H9 (cell line): ENCODE measurements around the gene DLG1. TPM values are rescaled to one million over a fixed set of nuclear protein-coding genes. Genes with fewer than 3 reads are reported as not detected.
A peak's percentile ranks its signal among the peaks of the same experiment; 100 is the strongest.

Experiments used
- DNase-seq: peaks from one replicate; pipeline ENCODE4 v3.0.0-alpha.2; 2017
- H2AFZ ChIP-seq: one replicate; pipeline ENCODE4 v1.6.1; 2013; ENCODE audit warnings: mild to moderate bottlenecking, low read length, control low read depth, moderate library complexity
- H2AK5ac ChIP-seq: 2 replicates; pipeline ENCODE4 v1.6.1; 2013; ENCODE audit warnings: low read length, control low read depth, mixed read lengths; ENCODE audit not compliant: insufficient read length
- H2BK120ac ChIP-seq: one replicate; pipeline ENCODE4 v1.6.1; 2013; ENCODE audit warnings: low read depth, mild to moderate bottlenecking, low read length, control low read depth, inconsistent platforms; ENCODE audit not compliant: poor library complexity, severe bottlenecking
- H2BK12ac ChIP-seq: 2 replicates; pipeline ENCODE4 v1.6.1; 2013; ENCODE audit warnings: low read length, control low read depth, mixed read lengths, low read depth; ENCODE audit not compliant: insufficient read length
- H2BK15ac ChIP-seq: 2 replicates; pipeline ENCODE4 v1.6.1; 2013; ENCODE audit warnings: low read depth, low read length, control low read depth
- H2BK20ac ChIP-seq: one replicate; pipeline ENCODE4 v1.6.1; 2013; ENCODE audit warnings: low read depth, mild to moderate bottlenecking, low read length, control low read depth, inconsistent platforms; ENCODE audit not compliant: poor library complexity, severe bottlenecking
- H2BK5ac ChIP-seq: 2 replicates; pipeline ENCODE4 v1.6.1; 2013; ENCODE audit warnings: low read length, control low read depth, mixed read lengths; ENCODE audit not compliant: insufficient read length
- H3K14ac ChIP-seq: 2 replicates; pipeline ENCODE4 v1.6.1; 2013; ENCODE audit warnings: low read length, control low read depth; ENCODE audit not compliant: insufficient read depth
- H3K18ac ChIP-seq: 2 replicates; pipeline ENCODE4 v1.6.1; 2013; ENCODE audit warnings: low read depth, mild to moderate bottlenecking, mixed read lengths, low read length, control low read depth; ENCODE audit not compliant: insufficient read length
- H3K23ac ChIP-seq: 2 replicates; pipeline ENCODE4 v1.6.1; 2013; ENCODE audit warnings: low read length, control low read depth, mixed read lengths, low read depth; ENCODE audit not compliant: insufficient read length
- H3K23me2 ChIP-seq: 2 replicates; pipeline ENCODE4 v1.6.1; 2013; ENCODE audit warnings: low read depth, mild to moderate bottlenecking, mixed read lengths, low read length, control low read depth; ENCODE audit not compliant: insufficient read length, poor library complexity, severe bottlenecking
- H3K27ac ChIP-seq: 2 replicates; pipeline ENCODE4 v1.5.1; 2013; ENCODE audit warnings: low read length, control low read depth, mixed read lengths, low read depth; ENCODE audit not compliant: insufficient read length
- H3K27me3 ChIP-seq: 2 replicates; pipeline ENCODE4 v1.6.1; 2013; ENCODE audit warnings: low read length, control low read depth, inconsistent platforms; ENCODE audit not compliant: insufficient read depth
- H3K4ac ChIP-seq: 2 replicates; pipeline ENCODE4 v1.6.1; 2013; ENCODE audit warnings: low read depth, mild to moderate bottlenecking, control low read depth, inconsistent platforms, low read length, moderate library complexity
- H3K4me1 ChIP-seq: 2 replicates; pipeline ENCODE4 v1.6.1; 2013; ENCODE audit warnings: low read length, control low read depth, inconsistent platforms; ENCODE audit not compliant: insufficient read depth
- H3K4me2 ChIP-seq: 2 replicates; pipeline ENCODE4 v1.6.1; 2013; ENCODE audit warnings: low read length, control low read depth, mixed read lengths; ENCODE audit not compliant: insufficient read length, insufficient read depth
- H3K56ac ChIP-seq: 2 replicates; pipeline ENCODE4 v1.6.1; 2013; ENCODE audit warnings: low read depth, mild to moderate bottlenecking, mixed read lengths, low read length, control low read depth; ENCODE audit not compliant: insufficient read length
- H3K79me1 ChIP-seq: 2 replicates; pipeline ENCODE4 v1.6.1; 2013; ENCODE audit warnings: low read depth, mild to moderate bottlenecking, moderate library complexity, low read length, control low read depth, inconsistent platforms; ENCODE audit not compliant: insufficient read depth, poor library complexity, severe bottlenecking
- H3K79me2 ChIP-seq: 2 replicates; pipeline ENCODE4 v1.6.1; 2013; ENCODE audit warnings: low read length, control low read depth, inconsistent platforms; ENCODE audit not compliant: insufficient read depth
- H3K9ac ChIP-seq: 2 replicates; pipeline ENCODE4 v1.6.1; 2013; ENCODE audit warnings: low read length, control low read depth, mixed read lengths; ENCODE audit not compliant: insufficient read length; ENCODE audit errors: extremely low read depth
- H3K9me3 ChIP-seq: one replicate; pipeline ENCODE4 v1.6.1; 2013; ENCODE audit warnings: low read depth, low read length, inconsistent platforms; ENCODE audit not compliant: control insufficient read depth
- H3T11ph ChIP-seq: one replicate; pipeline ENCODE4 v1.6.1; 2013; ENCODE audit warnings: mild to moderate bottlenecking, low read length, control low read depth, inconsistent platforms
- H4K20me1 ChIP-seq: one replicate; pipeline ENCODE4 v1.6.1; 2013; ENCODE audit not compliant: control insufficient read depth, insufficient read length, insufficient read depth
- H4K5ac ChIP-seq: 2 replicates; pipeline ENCODE4 v1.6.1; 2013; ENCODE audit warnings: low read depth, mild to moderate bottlenecking, mixed read lengths, low read length, control low read depth; ENCODE audit not compliant: insufficient read length
- H4K8ac ChIP-seq: replicated peaks from 2 replicates; pipeline ENCODE4 v1.6.1; 2013; ENCODE audit warnings: low read length, control low read depth, mixed read lengths, low read depth; ENCODE audit not compliant: insufficient read length
- H4K91ac ChIP-seq: 2 replicates; pipeline ENCODE4 v1.6.1; 2013; ENCODE audit warnings: low read depth, mild to moderate bottlenecking, moderate library complexity, mixed read lengths, low read length, control low read depth; ENCODE audit not compliant: insufficient read length
- H3K27ac Mint-ChIP-seq, 3 experiments: 2 replicates in 2 of 3; 3 replicates in 1 of 3; pipeline ENCODE4 v1.8.0; 2020 to 2021; ENCODE audit warnings: mixed read lengths in 3 of 3, mild to moderate bottlenecking in 1 of 3, moderate library complexity in 1 of 3
- H3K27me3 Mint-ChIP-seq: 2 replicates; pipeline ENCODE4 v1.8.0; 2021; ENCODE audit warnings: low read depth, mild to moderate bottlenecking, moderate library complexity, mixed read lengths
- H3K36me3 Mint-ChIP-seq, 3 experiments: 2 replicates in 2 of 3; 3 replicates in 1 of 3; pipeline ENCODE4 v1.8.0; 2020 to 2021; ENCODE audit warnings: low read depth in 3 of 3, mixed read lengths in 3 of 3; ENCODE audit not compliant: insufficient read depth in 1 of 3
- H3K4me1 Mint-ChIP-seq, 2 experiments: 2 replicates each; pipeline ENCODE4 v1.8.0; 2020; ENCODE audit warnings: mixed read lengths in 2 of 2
- H3K4me3 Mint-ChIP-seq, 2 experiments: 2 replicates in 1 of 2; 3 replicates in 1 of 2; pipeline ENCODE4 v1.8.0; 2020 to 2021; ENCODE audit warnings: mild to moderate bottlenecking in 2 of 2, mixed read lengths in 2 of 2, moderate library complexity in 1 of 2
- H3K9me3 Mint-ChIP-seq, 2 experiments: 2 replicates in 1 of 2; 3 replicates in 1 of 2; pipeline ENCODE4 v1.8.0; 2020; ENCODE audit warnings: mild to moderate bottlenecking in 2 of 2, mixed read lengths in 2 of 2, moderate library complexity in 1 of 2
- WGBS: extraction: QIAGEN DNeasy Blood & Tissue Kit; methylation state at CpG from one replicate; pipeline ENCODE4 v1.1.7; 2013; ENCODE audit warnings: missing lambda C conversion rate, low lambda C conversion rate, mixed read lengths; ENCODE audit not compliant: insufficient read length; ENCODE audit errors: extremely low coverage; 5-methylcytosine and 5-hydroxymethylcytosine counted together
- total RNA-seq: library from RNA; stranded (reverse); gene quantifications from 2 replicates; pipeline ENCODE4 v1.2.1, GENCODE V29; 2021
- TF ChIP-seq, protein P1 (sequence below): fragments of 200-600 bp; sonication (generic); conservative IDR thresholded peaks from 3 replicates; pipeline ENCODE4 v1.8.0; 2021; ENCODE audit warnings: antibody characterized with exemption, mild to moderate bottlenecking

The DLG1 gene
- total RNA-seq, 1 experiment from 2014 or later = 84.1 TPM

- no peak overlapping the region for H3T11ph ChIP-seq
- no peak overlapping the region for H2BK12ac ChIP-seq
- H2AK5ac ChIP-seq = no peak overlapping the region
- H3K14ac ChIP-seq = no peak overlapping the region
- H3K27ac Mint-ChIP-seq = 0 out of 7 replicates have a peak overlapping the region, but pooled peaks of 1 of the 3 experiments have one; percentile 48
- no peak for DNase-seq
- peaks cover 8 to 17% of the 10 kb centered on the region in 2 experiments for H3K4me1 Mint-ChIP-seq
- 0 out of 5 replicates have a peak, but pooled peaks cover 0 to 2% of the 10 kb centered on the region in 2 experiments for H3K9me3 Mint-ChIP-seq
- peaks cover 3% of the 10 kb centered on the region; the same call in 1 of the 2 replicates for H3K79me2 ChIP-seq
- H3K4me3 Mint-ChIP-seq = no peak overlapping the region
- no peak overlapping the region for H3K27ac ChIP-seq
- H3K23ac ChIP-seq = no peak overlapping the region
- H2BK5ac ChIP-seq = no peak overlapping the region
- H4K20me1 ChIP-seq = no peaks in the 10 kb centered on the region
- H3K23me2 ChIP-seq = no peaks in the 10 kb centered on the region
- H3K27me3 ChIP-seq = no peaks in the 10 kb centered on the region
- no peak overlapping the region for H4K5ac ChIP-seq
- peaks cover 3% of the 10 kb centered on the region for H3K79me1 ChIP-seq
- H3K9ac ChIP-seq = no peak overlapping the region
- no peak overlapping the region for H3K4me2 ChIP-seq
- no peak overlapping the region for H3K18ac ChIP-seq
- no peak overlapping the region for H2BK20ac ChIP-seq
- peaks cover 0 to 9% (median 2%) of the 10 kb centered on the region in 3 experiments; a peak in 2 of 7 replicates for H3K36me3 Mint-ChIP-seq
- TF ChIP-seq, protein P1, sequence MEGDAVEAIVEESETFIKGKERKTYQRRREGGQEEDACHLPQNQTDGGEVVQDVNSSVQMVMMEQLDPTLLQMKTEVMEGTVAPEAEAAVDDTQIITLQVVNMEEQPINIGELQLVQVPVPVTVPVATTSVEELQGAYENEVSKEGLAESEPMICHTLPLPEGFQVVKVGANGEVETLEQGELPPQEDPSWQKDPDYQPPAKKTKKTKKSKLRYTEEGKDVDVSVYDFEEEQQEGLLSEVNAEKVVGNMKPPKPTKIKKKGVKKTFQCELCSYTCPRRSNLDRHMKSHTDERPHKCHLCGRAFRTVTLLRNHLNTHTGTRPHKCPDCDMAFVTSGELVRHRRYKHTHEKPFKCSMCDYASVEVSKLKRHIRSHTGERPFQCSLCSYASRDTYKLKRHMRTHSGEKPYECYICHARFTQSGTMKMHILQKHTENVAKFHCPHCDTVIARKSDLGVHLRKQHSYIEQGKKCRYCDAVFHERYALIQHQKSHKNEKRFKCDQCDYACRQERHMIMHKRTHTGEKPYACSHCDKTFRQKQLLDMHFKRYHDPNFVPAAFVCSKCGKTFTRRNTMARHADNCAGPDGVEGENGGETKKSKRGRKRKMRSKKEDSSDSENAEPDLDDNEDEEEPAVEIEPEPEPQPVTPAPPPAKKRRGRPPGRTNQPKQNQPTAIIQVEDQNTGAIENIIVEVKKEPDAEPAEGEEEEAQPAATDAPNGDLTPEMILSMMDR = no peak
- no peak overlapping the region for H2BK120ac ChIP-seq
- WGBS = no CpG with 5 or more reads among the region's 2 CpGs
- H3K4me1 ChIP-seq = no peaks in the 10 kb centered on the region
- H3K56ac ChIP-seq = no peak overlapping the region
- no peaks in the 10 kb centered on the region for H3K27me3 Mint-ChIP-seq
- H4K91ac ChIP-seq = no peak overlapping the region
- H2AFZ ChIP-seq = no peak overlapping the region
- H3K4ac ChIP-seq = no peak overlapping the region
- no peak overlapping the region for H4K8ac ChIP-seq
- no peak overlapping the region for H2BK15ac ChIP-seq
- no peaks in the 10 kb centered on the region for H3K9me3 ChIP-seq
These were observed 101.1 kb downstream of the DLG1 start for GRCh38 chr3:197197334-197197733.
